Epithelial cell of esophagus (primary cell): Measurements from ENCODE around the gene MICAL3.

ENCODE experiments used
- DNase-seq: peaks from one replicate; pipeline ENCODE4 v3.0.0; 2010; ENCODE audit warnings: low read depth
- H3K4me3 ChIP-seq: 2 replicates; pipeline ENCODE4 v1.5.1; 2011; ENCODE audit warnings: mild to moderate bottlenecking, low read length, control low read depth
- CTCF ChIP-seq: IDR thresholded peaks from 2 replicates; pipeline ENCODE4 v1.5.1; 2011; ENCODE audit warnings: low read depth, mild to moderate bottlenecking, low read length, control low read depth, inconsistent platforms; ENCODE audit not compliant: insufficient read depth; ENCODE audit errors: missing control alignments

Gene MICAL3

GRCh38 chr22:17890245-17890671 lies 134.1 kb downstream of the MICAL3 start:
- no peak for TF ChIP-seq CTCF
- DNase-seq: peak; percentile 58
- H3K4me3 ChIP-seq: no peak overlapping the region

GRCh38 chr22:17888855-17889254 lies 135.5 kb downstream of the MICAL3 start:
- TF ChIP-seq CTCF: peak; percentile 11
- no peak overlapping the region for H3K4me3 ChIP-seq
- no peak for DNase-seq

GRCh38 chr22:17888439-17888838 lies 135.9 kb downstream of the MICAL3 start:
- no peak for TF ChIP-seq CTCF
- DNase-seq: no peak
- no peak overlapping the region for H3K4me3 ChIP-seq

GRCh38 chr22:17884893-17885292 lies 139.5 kb downstream of the MICAL3 start:
- DNase-seq: no peak
- no peak for TF ChIP-seq CTCF
- no peak overlapping the region for H3K4me3 ChIP-seq

GRCh38 chr22:17884084-17884483 lies 140.3 kb downstream of the MICAL3 start:
- DNase-seq: peak; percentile 76
- H3K4me3 ChIP-seq: no peak overlapping the region
- TF ChIP-seq CTCF: no peak

- H3K4me3 ChIP-seq: no peak overlapping the region
- no peak for TF ChIP-seq CTCF
- no peak for DNase-seq
These were observed 141.0 kb downstream of the MICAL3 start for GRCh38 chr22:17883356-17883755.

GRCh38 chr22:17882727-17883126 lies 141.6 kb downstream of the MICAL3 start:
- H3K4me3 ChIP-seq: no peak overlapping the region
- no peak for DNase-seq
- no peak for TF ChIP-seq CTCF
